NCI-H1105 (cell line): ENCODE results near the gene BEST2.

Experiments used
- DNase-seq: peaks from one replicate; lab custom pipeline; 2025; lab: John Stamatoyannopoulos, UW

Gene BEST2

DNA sequence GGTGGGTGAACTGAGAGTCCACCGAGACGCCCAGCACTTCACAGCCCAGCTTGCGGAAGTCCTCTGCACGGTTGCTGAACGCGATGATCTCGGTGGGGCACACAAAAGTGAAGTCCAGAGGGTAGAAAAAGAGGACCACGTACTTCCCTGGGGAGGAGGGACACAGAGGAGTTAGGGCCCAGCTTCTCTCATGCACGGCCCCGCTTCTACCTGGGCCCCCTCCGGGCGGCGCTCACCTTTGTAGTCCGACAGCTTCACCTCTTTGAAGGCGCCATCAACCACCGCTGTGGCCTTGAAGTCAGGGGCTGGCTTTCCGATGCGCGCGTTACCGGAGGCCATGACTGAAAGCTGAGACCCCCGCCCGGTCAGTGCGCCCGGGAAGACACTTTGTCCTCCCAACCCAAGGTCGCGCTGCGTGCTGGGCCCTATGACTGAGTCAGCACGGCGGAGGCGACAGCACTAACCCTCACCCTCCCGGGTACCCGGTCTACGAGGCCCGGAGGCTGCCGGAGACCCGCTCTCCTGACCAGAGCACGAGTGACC, 49.4 kb downstream of the BEST2 start:
- peak; percentile 20 for DNase-seq

DNA sequence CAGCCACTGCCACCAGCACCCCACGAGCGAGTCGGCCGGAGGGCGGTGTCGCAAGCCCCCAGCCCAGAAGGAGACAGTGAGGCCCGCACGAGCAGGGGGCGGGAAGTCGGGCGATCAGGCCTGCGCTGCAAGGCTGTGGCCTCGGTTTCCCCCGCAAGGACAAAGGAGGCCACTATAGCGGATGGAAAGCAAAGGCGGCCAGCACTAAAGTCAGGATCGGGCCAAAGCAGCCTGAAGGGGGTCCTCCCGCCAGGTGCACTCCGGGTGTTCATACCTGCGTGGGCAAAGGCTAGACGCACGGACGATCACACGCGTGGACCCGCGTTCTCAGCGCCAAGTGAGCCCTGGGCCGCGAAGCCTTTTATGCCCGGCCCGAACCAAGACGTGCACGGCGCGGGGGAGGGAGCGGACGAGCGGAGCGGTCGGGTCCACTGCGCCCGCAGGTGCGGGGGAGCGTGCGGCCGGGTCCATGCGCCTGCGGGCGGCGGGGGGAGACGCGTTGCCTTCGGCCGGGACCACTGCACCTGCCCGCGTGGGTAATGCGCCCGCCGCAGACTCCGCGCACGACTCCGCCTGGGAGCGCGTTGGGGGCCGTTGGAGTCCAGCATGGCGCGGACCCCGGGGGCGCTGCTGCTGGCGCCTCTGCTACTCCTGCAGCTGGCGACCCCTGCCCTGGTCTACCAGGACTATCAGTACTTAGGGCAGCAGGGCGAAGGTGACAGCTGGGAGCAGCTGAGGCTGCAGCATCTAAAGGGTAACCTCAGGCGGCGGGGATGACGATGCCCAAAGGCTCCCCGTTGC, 50.1 kb downstream of the BEST2 start, which contains the start of the genes PRDX2 and THSD8:
TSS of gene PRDX2 (minus strand) at position 335 of the 801 bp plus-strand sequence. CDS start 539 bp downstream, outside the sequence.
TSS of gene THSD8 (plus strand) at position 604 of the 801 bp plus-strand sequence. CDS start at position 607, 3 bp downstream.
- peak; percentile 95 for DNase-seq

DNA sequence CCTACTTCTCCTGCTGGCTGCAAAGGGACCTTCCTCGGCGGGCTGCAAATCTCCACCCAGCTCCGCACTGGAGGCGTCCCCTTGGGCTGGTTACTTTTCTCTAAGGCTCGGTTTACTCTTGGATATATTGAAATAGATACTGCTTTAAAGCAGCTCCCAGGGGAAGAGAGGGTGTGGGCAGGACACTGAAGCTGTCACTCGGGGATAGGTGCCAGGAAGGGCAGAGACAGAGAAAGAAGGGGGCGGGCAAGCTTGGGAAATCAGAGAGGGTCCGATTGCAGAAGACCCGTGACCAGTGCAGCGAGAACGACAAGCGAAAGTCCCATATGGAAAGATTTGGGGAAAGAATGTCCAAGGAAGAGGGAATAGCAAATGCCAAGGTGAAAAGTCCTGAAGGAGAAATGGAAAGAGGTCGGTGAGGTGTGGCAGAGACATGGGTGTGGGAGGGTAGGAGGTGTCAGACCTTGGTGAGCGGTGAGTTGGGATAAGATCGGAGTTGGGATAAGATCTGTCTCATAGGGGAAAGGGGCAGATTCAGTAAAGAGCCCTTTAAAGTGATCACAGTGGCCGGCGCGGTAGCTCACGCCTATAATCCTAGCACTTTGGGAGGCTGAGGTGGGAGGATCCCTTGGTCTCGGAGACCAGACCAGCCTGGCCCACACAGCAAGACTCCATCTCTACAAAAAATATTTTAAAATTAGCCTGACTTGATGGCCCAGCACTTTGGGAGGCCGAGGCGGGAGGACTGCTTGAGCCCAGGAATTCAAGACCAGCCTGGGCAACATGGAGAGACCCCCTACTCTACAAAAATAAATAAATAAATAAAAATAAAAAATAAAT, 50.9 kb downstream of the BEST2 start:
- DNase-seq = no peak

DNA sequence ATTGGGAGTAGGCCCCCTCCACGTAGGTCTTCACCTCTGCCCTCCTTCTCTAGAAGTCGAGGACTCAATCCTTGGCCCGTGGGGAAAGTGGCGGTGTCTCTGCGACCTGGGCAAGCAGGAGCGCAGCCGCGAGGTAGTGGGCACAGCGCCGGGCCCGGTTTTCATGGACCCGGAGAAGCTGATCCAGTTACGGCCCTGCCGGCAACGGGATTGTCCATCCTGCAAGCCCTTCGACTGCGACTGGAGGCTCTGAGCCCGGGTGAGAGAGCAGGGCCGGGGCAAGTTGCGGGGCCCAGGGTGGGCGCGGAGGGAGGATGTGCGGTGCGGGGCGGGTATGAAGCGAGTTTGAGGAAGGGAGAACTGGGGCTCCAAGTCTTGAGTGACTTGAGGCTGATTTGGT, 52.5 kb downstream of the BEST2 start:
- no peak for DNase-seq

DNA sequence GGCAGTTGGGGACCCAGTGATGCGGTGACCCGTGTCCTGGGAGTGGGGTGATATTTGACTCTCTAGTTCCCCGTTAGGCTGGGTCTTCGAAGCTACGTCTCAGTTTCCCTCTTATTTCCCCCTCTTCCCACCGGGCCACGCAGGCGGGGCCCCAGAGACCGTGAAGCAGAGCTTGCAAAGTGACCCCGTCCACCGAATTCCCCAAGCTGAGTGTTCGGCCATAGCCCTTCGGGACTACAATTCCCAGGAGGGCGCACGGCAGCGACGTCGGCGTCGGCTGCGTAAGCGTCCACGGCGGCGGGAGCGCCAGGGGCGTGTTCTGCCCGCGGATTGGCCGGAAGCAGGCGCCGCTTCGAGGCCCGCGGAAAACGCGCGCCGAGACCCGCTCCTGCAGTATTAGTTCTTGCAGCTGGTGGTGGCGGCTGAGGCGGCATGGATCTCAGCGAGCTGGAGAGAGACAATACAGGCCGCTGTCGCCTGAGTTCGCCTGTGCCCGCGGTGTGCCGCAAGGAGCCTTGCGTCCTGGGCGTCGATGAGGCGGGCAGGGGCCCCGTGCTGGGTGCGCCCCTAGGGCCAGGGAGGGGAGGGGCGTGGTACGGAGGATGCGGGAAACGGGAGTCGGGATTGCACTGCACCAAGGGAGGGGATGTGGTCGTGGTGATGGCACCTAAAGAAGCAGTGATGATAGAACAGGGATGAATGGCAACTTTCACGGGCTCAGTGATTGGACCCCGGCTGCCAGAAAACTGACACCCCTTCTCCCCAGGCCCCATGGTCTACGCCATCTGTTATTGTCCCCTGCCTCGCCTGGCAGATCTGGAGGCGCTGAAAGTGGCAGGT, 54.9 kb downstream of the BEST2 start, which contains the start of gene RNASEH2A:
TSS of gene RNASEH2A (plus strand) at position 343 of the 840 bp plus-strand sequence. CDS start at position 433, 90 bp downstream.
- DNase-seq = peak; percentile 92
